Inferior parietal cortex (tissue), 1 donor: ENCODE measurements around the gene TULP4.
"Not testable (repeated sequence)": the region's sequence is repeated elsewhere in the genome, so short reads cannot be mapped to it uniquely, and the experiment has no call there.

Experiments
- DNase-seq: peaks from one replicate; pipeline ENCODE4 v3.0.0-alpha.2; 2016; ENCODE audit errors: extremely low spot score

TULP4 gene

GRCh38 chr6:158502263-158502950, 190.1 kb downstream of the TULP4 start:
- DNase-seq: no peak

- no peak for DNase-seq
Observed at GRCh38 chr6:158503222-158503621, 191.0 kb downstream of the TULP4 start.

- no peak for DNase-seq
Observed at GRCh38 chr6:158503846-158504245, 191.6 kb downstream of the TULP4 start.

- DNase-seq: no peak
Observed at GRCh38 chr6:158505194-158505593, 192.9 kb downstream of the TULP4 start.

- no peak for DNase-seq
Observed at GRCh38 chr6:158506601-158507000, 194.3 kb downstream of the TULP4 start.

GRCh38 chr6:158507174-158507573, 194.9 kb downstream of the TULP4 start:
- DNase-seq: no peak

GRCh38 chr6:158508450-158508849, 196.2 kb downstream of the TULP4 start:
- no peak for DNase-seq

GRCh38 chr6:158509465-158509864, 197.2 kb downstream of the TULP4 start:
- DNase-seq: no peak

- no peak for DNase-seq
Observed at GRCh38 chr6:158512809-158513208, 200.5 kb downstream of the TULP4 start.

GRCh38 chr6:158514176-158514575, 201.9 kb downstream of the TULP4 start:
- DNase-seq: no peak

- no peak for DNase-seq
Observed at GRCh38 chr6:158514991-158515390, 202.7 kb downstream of the TULP4 start.

GRCh38 chr6:158516098-158516497, 203.8 kb downstream of the TULP4 start:
- no peak for DNase-seq

- no peak for DNase-seq
Observed at GRCh38 chr6:158517038-158517437, 204.8 kb downstream of the TULP4 start.

- no peak for DNase-seq
Observed at GRCh38 chr6:158517581-158517980, 205.3 kb downstream of the TULP4 start.

- DNase-seq: peak; percentile 76
Observed at GRCh38 chr6:158518191-158519127, 206.2 kb downstream of the TULP4 start.

GRCh38 chr6:158519300-158519699, 207.0 kb downstream of the TULP4 start:
- DNase-seq: no peak

- DNase-seq: no peak
Observed at GRCh38 chr6:158519761-158520160, 207.5 kb downstream of the TULP4 start.

- not testable (repeated sequence) for DNase-seq
Observed at GRCh38 chr6:158520975-158521374, 208.7 kb downstream of the TULP4 start.

GRCh38 chr6:158521759-158522158, 209.5 kb downstream of the TULP4 start:
- DNase-seq: no peak

GRCh38 chr6:158522616-158523015, 210.4 kb downstream of the TULP4 start:
- DNase-seq: no peak

GRCh38 chr6:158524311-158524710, 212.0 kb downstream of the TULP4 start:
- DNase-seq: no peak

- DNase-seq: not testable (repeated sequence)
Observed at GRCh38 chr6:158527858-158528257, 215.6 kb downstream of the TULP4 start.

GRCh38 chr6:158528826-158529225, 216.6 kb downstream of the TULP4 start:
- no peak for DNase-seq
